ENCODE measurements around the gene FHOD1.

FHOD1 gene

DNA sequence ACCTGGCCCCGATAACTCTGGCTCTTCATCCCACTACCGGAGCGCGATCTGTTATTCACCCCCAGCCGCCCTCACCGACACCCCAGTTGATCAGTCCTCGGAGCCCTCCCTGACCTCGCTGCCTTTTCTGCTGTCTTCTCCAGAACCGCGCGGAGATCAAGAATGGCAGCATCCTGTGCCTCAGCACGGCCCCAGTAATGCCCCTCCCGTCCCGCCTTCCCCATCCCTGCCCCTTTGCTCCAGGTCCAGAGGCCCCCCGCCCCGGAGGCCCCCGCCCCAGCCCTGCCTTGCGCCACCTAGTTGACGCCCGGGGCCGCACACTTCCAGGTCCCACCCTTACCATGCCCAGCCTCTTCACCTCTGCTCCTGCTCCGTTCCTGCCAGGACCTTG, 47.5 kb downstream of the FHOD1 start:
- DNase-seq (ENCODE audit: low spot score): no peak
- Histone ChIP-seq H4K91ac (ENCODE audit: low read depth, low read length, poor library complexity) (no peak overlapping the region), H3K9me3 (replicated peaks in 1 of 2; ENCODE audit: control insufficient read depth in 2 of 2, insufficient read depth in 1 of 2, low read depth in 1 of 2, low read length in 2 of 2) (no peaks in the 10 kb centered on the region)

DNA sequence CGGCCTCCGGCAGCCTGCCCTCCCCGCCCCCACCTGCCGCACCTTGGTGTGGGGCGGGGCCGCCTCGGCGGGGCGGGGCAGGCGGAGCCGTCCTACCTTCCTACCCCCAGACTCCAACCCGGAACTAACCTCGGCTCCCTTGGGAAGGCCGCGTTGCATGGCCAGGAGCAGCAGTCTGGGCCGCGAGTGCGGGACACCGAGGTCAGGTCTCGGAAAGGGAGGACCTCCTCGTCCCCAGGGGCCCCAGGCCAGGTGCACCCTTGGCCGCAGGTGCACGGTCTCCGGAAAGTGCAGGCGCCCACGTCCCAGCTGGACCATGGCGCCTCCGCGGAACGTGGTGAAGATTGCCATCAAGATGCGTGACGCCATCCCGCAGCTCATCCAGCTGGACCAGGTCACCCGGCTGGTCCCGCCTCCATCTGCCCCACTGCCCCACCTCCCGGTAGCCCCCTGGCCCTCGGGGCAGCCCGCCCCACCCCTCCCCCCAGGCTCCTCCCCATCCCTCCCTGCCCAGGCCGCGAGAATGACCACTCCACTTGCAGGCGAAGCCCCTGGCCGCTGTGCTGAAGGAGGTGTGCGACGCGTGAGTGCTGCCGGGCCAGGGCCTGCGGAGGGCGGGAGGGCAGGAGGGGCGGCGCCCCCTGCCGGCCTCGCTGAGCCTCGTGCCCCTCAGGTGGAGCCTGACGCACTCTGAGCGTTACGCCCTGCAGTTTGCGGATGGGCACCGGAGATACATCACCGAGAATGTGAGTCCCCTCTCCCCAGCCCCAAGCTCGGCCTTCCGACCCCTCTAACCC, 48.1 kb downstream of the FHOD1 start, which contains the start of gene ELMO3:
TSS of gene ELMO3 (plus strand) at position 121 of the 797 bp plus-strand sequence. CDS start at position 317, 196 bp downstream.
- Histone ChIP-seq H3K9me3 (replicated peaks in 1 of 2; ENCODE audit: control insufficient read depth in 2 of 2, insufficient read depth in 1 of 2, low read depth in 1 of 2, low read length in 2 of 2) (no peaks in the 10 kb centered on the region), H2BK15ac (ENCODE audit: low read length) (no peak within 1 kb of the TSS), H3K27me3 (ENCODE audit: control insufficient read depth in 3 of 3, insufficient read depth in 3 of 3, low read depth in 1 of 3, low read length in 3 of 3) (peaks cover 0 to 5% (median 0%) of the 10 kb centered on the region in 3 experiments), H4K91ac (ENCODE audit: low read depth, low read length, poor library complexity) (no peak within 1 kb of the TSS), H3K18ac (ENCODE audit: low read length) (peak within 1 kb of the TSS; percentile 89), H2BK5ac (ENCODE audit: low read length) (no peak within 1 kb of the TSS), H2BK120ac (ENCODE audit: low read depth, low read length) (no peak within 1 kb of the TSS), H3K27ac (replicated peaks; ENCODE audit: low read length) (no peak within 1 kb of the TSS), H3K79me1 (ENCODE audit: low read depth, low read length) (no peaks in the 10 kb centered on the region), H3K4me3 (ENCODE audit: low read length in 2 of 2) (peak within 1 kb of the TSS in 1 of 2 donors; percentile 62), H2BK12ac (ENCODE audit: low read length) (no peak within 1 kb of the TSS), H3K9ac (ENCODE audit: low read depth, low read length, poor library complexity) (peak within 1 kb of the TSS; percentile 84), H3K23ac (ENCODE audit: low read depth, low read length, poor library complexity) (peak within 1 kb of the TSS; percentile 85), H3K4me1 (ENCODE audit: control insufficient read depth in 2 of 2, insufficient read depth in 1 of 2, low read depth in 1 of 2, low read length in 2 of 2) (peaks cover 0 to 9% of the 10 kb centered on the region in 2 donors), H2AFZ (ENCODE audit: low read length) (no peak within 1 kb of the TSS), H3K14ac (ENCODE audit: low read length) (peak within 1 kb of the TSS; percentile 94), H2AK5ac (ENCODE audit: low read depth, low read length) (peak within 1 kb of the TSS; percentile 70), H3K4ac (ENCODE audit: low read length) (no peak within 1 kb of the TSS), H3K4me2 (ENCODE audit: insufficient read depth, low read length, poor library complexity, severe bottlenecking) (peak within 1 kb of the TSS; percentile 43), H4K8ac (ENCODE audit: low read depth, low read length) (peak within 1 kb of the TSS; percentile 65), H3K36me3 (replicated peaks in 1 of 2; ENCODE audit: control insufficient read depth in 2 of 2, insufficient read depth in 2 of 2, low read length in 2 of 2) (peaks cover 59 to 89% of the 10 kb centered on the region in 2 donors)
- WGBS, 2 donors (ENCODE audit: extremely low coverage in 2 of 2, insufficient read length in 2 of 2, insufficient replicate concordance in 1 of 2): no CpG with 5 or more reads among the region's 61 CpGs
- DNase-seq (ENCODE audit: low spot score): peak; percentile 27

More for the DNA sequence above, 47.5 kb downstream of the FHOD1 start:
- peak overlapping the region in 1 of 2 donors; percentile 57 for H3K4me3 ChIP-seq (ENCODE audit: low read length in 2 of 2)
- no peak overlapping the region for H4K8ac ChIP-seq (ENCODE audit: low read depth, low read length)
- no peaks in the 10 kb centered on the region for H3K79me1 ChIP-seq (ENCODE audit: low read depth, low read length)
- H3K4ac ChIP-seq (ENCODE audit: low read length): no peak overlapping the region
- H3K14ac ChIP-seq (ENCODE audit: low read length): no peak overlapping the region
- H2BK5ac ChIP-seq (ENCODE audit: low read length): no peak overlapping the region
- peak overlapping the region; percentile 80 for H3K23ac ChIP-seq (ENCODE audit: low read depth, low read length, poor library complexity)
- peak overlapping the region; percentile 67 for H2BK15ac ChIP-seq (ENCODE audit: low read length)
- H3K27me3 ChIP-seq (ENCODE audit: control insufficient read depth in 3 of 3, insufficient read depth in 3 of 3, low read depth in 1 of 3, low read length in 3 of 3): peaks cover 0 to 5% (median 0%) of the 10 kb centered on the region in 3 experiments
- no peak overlapping the region for H3K27ac ChIP-seq (replicated peaks; ENCODE audit: low read length)
- peak overlapping the region; percentile 43 for H3K4me2 ChIP-seq (ENCODE audit: insufficient read depth, low read length, poor library complexity, severe bottlenecking)
- H3K4me1 ChIP-seq (ENCODE audit: control insufficient read depth in 2 of 2, insufficient read depth in 1 of 2, low read depth in 1 of 2, low read length in 2 of 2): peaks cover 0 to 9% of the 10 kb centered on the region in 2 donors
- peak overlapping the region; percentile 63 for H3K9ac ChIP-seq (ENCODE audit: low read depth, low read length, poor library complexity)
- H2AFZ ChIP-seq (ENCODE audit: low read length): no peak overlapping the region
- peak overlapping the region; percentile 85 for H3K18ac ChIP-seq (ENCODE audit: low read length)
- H3K36me3 ChIP-seq (replicated peaks in 1 of 2; ENCODE audit: control insufficient read depth in 2 of 2, insufficient read depth in 2 of 2, low read length in 2 of 2): peaks cover 54 to 86% of the 10 kb centered on the region in 2 donors
- H2AK5ac ChIP-seq (ENCODE audit: low read depth, low read length): no peak overlapping the region
- no peak overlapping the region for H2BK12ac ChIP-seq (ENCODE audit: low read length)
- H2BK120ac ChIP-seq (ENCODE audit: low read depth, low read length): no peak overlapping the region
- WGBS, 2 donors (ENCODE audit: extremely low coverage in 2 of 2, insufficient read length in 2 of 2, insufficient replicate concordance in 1 of 2): no CpG with 5 or more reads among the region's 22 CpGs

DNA sequence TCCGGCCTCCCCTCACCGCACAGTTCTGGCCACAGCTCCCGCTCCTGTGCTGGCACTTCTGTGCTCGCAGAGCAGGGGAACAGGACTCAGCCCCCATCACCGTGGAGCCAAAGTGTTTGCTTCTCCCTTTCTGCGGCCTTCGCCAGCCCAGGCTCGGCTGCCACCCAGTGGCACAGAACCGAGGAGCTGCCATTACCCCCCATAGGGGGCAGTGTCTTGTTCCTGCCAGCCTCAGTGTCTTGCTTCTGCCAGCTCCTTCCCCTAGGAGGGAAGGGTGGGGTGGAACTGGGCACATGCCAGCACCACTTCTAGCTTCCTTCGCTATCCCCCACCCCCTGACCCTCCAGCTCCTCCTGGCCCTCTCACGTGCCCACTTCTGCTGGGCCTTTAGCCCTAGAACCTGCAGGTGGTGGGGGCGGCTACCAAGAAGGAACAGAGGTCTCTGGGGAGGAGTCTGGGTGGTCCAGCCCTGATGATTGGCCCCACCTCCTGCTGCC, 49.0 kb downstream of the FHOD1 start:
- H3K27ac ChIP-seq (replicated peaks; ENCODE audit: low read length): no peak overlapping the region
- no peaks in the 10 kb centered on the region for H3K9me3 ChIP-seq (replicated peaks in 1 of 2; ENCODE audit: control insufficient read depth in 2 of 2, insufficient read depth in 1 of 2, low read depth in 1 of 2, low read length in 2 of 2)
- H3K4me1 ChIP-seq (ENCODE audit: control insufficient read depth in 2 of 2, insufficient read depth in 1 of 2, low read depth in 1 of 2, low read length in 2 of 2): peaks cover 1 to 10% of the 10 kb centered on the region in 2 donors
- no peak overlapping the region for H3K4me3 ChIP-seq (ENCODE audit: low read length in 2 of 2)
- peaks cover 60 to 89% of the 10 kb centered on the region in 2 donors for H3K36me3 ChIP-seq (replicated peaks in 1 of 2; ENCODE audit: control insufficient read depth in 2 of 2, insufficient read depth in 2 of 2, low read length in 2 of 2)
- no peak overlapping the region for H4K8ac ChIP-seq (ENCODE audit: low read depth, low read length)
- no peaks in the 10 kb centered on the region for H3K79me1 ChIP-seq (ENCODE audit: low read depth, low read length)
- no peak overlapping the region for H3K23ac ChIP-seq (ENCODE audit: low read depth, low read length, poor library complexity)
- H3K18ac ChIP-seq (ENCODE audit: low read length): no peak overlapping the region
- H2BK15ac ChIP-seq (ENCODE audit: low read length): no peak overlapping the region
- WGBS, 2 donors (ENCODE audit: extremely low coverage in 2 of 2, insufficient read length in 2 of 2, insufficient replicate concordance in 1 of 2): no CpG with 5 or more reads among the region's 12 CpGs
- no peak overlapping the region for H2AFZ ChIP-seq (ENCODE audit: low read length)
- H3K14ac ChIP-seq (ENCODE audit: low read length): no peak overlapping the region
- no peak overlapping the region for H3K4me2 ChIP-seq (ENCODE audit: insufficient read depth, low read length, poor library complexity, severe bottlenecking)
- peaks cover 0 to 5% (median 0%) of the 10 kb centered on the region in 3 experiments for H3K27me3 ChIP-seq (ENCODE audit: control insufficient read depth in 3 of 3, insufficient read depth in 3 of 3, low read depth in 1 of 3, low read length in 3 of 3)
- no peak overlapping the region for H4K91ac ChIP-seq (ENCODE audit: low read depth, low read length, poor library complexity)
- peak overlapping the region; percentile 24 for H3K9ac ChIP-seq (ENCODE audit: low read depth, low read length, poor library complexity)
- no peak overlapping the region for H2AK5ac ChIP-seq (ENCODE audit: low read depth, low read length)
- H2BK12ac ChIP-seq (ENCODE audit: low read length): no peak overlapping the region
- no peak overlapping the region for H2BK120ac ChIP-seq (ENCODE audit: low read depth, low read length)
- H3K4ac ChIP-seq (ENCODE audit: low read length): no peak overlapping the region
- H2BK5ac ChIP-seq (ENCODE audit: low read length): no peak overlapping the region
- no peak for DNase-seq (ENCODE audit: low spot score)

DNA sequence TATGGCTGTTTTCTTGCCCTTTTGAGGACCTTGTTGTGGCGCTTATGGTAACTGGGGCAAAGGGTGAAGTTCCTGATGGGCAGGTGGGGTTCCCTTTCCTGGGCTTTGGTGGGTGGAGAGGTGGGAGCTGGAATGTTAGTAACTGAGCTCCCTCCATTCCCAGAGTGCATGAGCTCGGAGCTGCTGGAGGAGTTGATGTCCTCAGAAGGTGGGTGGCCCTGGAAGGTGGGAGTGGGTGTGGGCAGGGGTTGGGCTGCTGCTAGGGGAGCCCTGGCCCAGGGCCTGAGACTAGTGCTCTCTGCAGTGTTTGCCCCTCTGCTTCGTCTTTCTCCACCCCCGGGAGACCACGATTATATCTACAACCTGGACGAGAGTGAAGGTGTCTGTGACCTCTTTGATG, 49.6 kb downstream of the FHOD1 start:
- no peak for DNase-seq (ENCODE audit: low spot score)
- Histone ChIP-seq H3K4me2 (ENCODE audit: insufficient read depth, low read length, poor library complexity, severe bottlenecking) (no peak overlapping the region), H3K27ac (replicated peaks; ENCODE audit: low read length) (no peak overlapping the region), H3K4ac (ENCODE audit: low read length) (no peak overlapping the region), H3K79me1 (ENCODE audit: low read depth, low read length) (peaks cover 4% of the 10 kb centered on the region), H2BK5ac (ENCODE audit: low read length) (no peak overlapping the region), H2BK15ac (ENCODE audit: low read length) (no peak overlapping the region), H3K27me3 (ENCODE audit: control insufficient read depth in 3 of 3, insufficient read depth in 3 of 3, low read depth in 1 of 3, low read length in 3 of 3) (peaks cover 0 to 5% (median 0%) of the 10 kb centered on the region in 3 experiments), H3K4me1 (ENCODE audit: control insufficient read depth in 2 of 2, insufficient read depth in 1 of 2, low read depth in 1 of 2, low read length in 2 of 2) (peaks cover 6 to 15% of the 10 kb centered on the region in 2 donors), H2AFZ (ENCODE audit: low read length) (no peak overlapping the region), H2AK5ac (ENCODE audit: low read depth, low read length) (no peak overlapping the region), H3K23ac (ENCODE audit: low read depth, low read length, poor library complexity) (no peak overlapping the region), H4K91ac (ENCODE audit: low read depth, low read length, poor library complexity) (no peak overlapping the region), H3K18ac (ENCODE audit: low read length) (no peak overlapping the region), H2BK120ac (ENCODE audit: low read depth, low read length) (no peak overlapping the region), H3K9ac (ENCODE audit: low read depth, low read length, poor library complexity) (no peak overlapping the region), H3K36me3 (replicated peaks in 1 of 2; ENCODE audit: control insufficient read depth in 2 of 2, insufficient read depth in 2 of 2, low read length in 2 of 2) (peaks cover 60 to 86% of the 10 kb centered on the region in 2 donors), H2BK12ac (ENCODE audit: low read length) (no peak overlapping the region), H3K9me3 (replicated peaks in 1 of 2; ENCODE audit: control insufficient read depth in 2 of 2, insufficient read depth in 1 of 2, low read depth in 1 of 2, low read length in 2 of 2) (no peaks in the 10 kb centered on the region), H3K14ac (ENCODE audit: low read length) (no peak overlapping the region), H3K4me3 (ENCODE audit: low read length in 2 of 2) (no peak overlapping the region), H4K8ac (ENCODE audit: low read depth, low read length) (no peak overlapping the region)
- WGBS, 2 donors (ENCODE audit: extremely low coverage in 2 of 2, insufficient read length in 2 of 2, insufficient replicate concordance in 1 of 2): no CpG with 5 or more reads among the region's 6 CpGs

Data from neuronal stem cell (in vitro differentiated cells).